Measurements from ENCODE around the gene MGMT.

MGMT gene

DNA sequence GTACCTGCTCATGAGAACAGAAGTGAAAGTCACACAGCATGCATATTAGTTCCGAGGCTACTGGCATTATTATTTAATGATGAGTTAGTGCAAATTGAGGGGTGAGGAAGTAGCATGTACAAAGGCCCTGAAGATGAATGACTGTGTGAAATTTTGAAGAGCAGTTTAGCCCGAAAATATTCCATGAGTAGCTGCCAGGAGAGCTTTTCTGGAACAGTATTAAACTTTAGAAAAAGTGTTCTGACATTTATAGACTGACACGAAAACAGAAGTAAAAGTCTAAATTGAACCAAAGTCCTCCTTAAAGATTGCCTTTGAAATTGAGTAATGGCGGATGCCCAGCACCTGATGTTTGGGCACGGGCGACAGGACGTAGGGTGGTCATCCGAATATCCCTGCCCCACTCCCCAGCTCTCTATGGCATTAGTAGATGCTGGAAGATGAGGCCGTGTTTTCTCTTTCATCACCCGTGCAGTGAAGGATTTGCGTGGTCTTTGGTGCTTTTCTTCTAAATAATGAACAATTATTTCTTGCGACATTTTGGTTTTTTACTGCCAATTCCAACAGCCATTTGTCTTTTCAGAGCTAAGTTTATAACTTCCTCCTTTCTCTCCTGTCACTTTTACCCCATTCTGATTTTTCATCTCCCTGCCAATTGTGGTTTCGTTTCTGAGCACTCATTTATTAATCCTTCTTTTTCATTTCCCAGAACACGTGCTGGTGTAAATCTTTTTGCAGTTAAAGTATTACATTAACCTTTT, 192.6 kb downstream of the MGMT start:
- no peak for DNase-seq

DNA sequence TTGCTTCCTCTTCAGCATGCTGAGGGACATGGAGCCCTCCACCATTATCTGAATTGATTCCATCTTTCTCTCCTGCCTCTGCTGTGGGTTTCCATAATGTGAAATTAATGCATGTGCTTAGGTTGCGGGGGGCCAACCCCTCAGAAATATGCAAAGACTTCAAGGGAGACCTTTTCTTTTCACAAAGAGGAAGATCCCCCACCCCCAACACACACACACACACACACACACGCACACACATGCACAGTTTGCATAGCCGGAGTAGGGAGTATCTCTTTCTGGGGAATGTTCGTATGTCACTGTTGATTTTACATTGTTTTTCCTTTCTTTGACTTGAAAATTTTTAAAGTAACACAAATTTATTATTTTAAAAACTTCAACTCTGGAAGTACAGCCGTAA, 193.5 kb downstream of the MGMT start:
- no peak for DNase-seq

DNA sequence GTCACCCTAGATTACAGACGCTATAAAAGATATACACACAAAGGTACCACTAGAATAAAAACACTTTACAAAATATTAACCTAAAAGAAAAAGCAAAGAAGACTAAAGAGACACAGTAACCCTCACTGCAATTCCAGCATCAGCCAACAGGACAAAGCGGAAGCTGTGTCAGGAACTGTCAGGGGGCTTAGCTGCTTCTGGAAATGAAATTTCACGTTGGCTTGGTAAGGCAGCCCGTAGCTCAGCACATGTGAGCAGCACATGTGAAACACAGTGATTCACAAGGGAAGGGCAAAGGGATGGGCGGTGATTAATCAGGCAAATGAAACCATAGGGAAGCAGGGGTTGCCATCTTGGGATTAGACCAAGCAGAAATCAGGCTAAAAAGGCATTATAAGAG, 195.4 kb downstream of the MGMT start:
- no peak for DNase-seq

- no peak for DNase-seq
Measured at GRCh38 chr10:129670124-129670523, 203.1 kb downstream of the MGMT start.

DNA sequence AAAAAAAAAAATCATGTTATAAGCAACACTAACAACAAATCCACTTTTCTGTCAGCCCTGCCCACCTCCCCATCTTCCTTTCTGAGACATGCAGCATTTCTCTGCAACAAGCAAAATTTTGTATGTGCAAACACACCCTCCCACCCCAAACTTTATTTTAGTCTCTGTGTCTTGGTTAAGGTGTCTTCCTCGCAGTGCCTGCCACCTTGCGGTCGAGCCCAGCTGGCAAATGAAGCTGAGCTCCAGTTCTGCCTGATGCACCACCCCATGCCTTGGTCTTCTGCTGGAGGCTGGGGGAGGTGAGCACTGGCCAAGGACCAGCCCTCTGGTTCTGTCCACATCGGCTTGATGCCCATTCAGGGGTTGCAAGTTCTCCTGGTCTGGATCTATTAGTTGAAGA, 206.3 kb downstream of the MGMT start:
- no peak for DNase-seq

GRCh38 chr10:129675027-129675769, 208.2 kb downstream of the MGMT start:
- no peak for DNase-seq

DNA sequence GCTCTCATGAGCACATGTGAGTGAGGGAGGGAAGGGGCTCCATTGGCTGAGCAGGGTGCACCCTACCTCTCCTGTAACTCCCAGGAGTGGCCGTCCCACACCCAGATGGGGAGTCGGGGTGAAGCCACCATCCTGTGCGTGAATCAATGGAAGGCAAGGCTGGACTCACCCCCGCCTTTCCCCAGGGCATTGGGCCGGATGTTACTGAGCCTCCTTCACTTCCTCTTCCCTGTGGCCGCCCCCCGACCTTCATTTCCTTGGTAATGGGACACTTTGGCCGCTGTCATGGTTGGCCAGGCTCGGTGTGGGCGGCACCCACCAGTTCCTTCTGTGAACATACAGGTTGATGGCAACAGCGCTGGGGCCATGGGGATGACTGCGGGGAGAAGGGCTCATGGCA, 209.0 kb downstream of the MGMT start:
- DNase-seq, result no peak

GRCh38 chr10:129677377-129677927, 210.4 kb downstream of the MGMT start:
- DNase-seq, result no peak

GRCh38 chr10:129678186-129678585, 211.1 kb downstream of the MGMT start:
- DNase-seq, result no peak

DNA sequence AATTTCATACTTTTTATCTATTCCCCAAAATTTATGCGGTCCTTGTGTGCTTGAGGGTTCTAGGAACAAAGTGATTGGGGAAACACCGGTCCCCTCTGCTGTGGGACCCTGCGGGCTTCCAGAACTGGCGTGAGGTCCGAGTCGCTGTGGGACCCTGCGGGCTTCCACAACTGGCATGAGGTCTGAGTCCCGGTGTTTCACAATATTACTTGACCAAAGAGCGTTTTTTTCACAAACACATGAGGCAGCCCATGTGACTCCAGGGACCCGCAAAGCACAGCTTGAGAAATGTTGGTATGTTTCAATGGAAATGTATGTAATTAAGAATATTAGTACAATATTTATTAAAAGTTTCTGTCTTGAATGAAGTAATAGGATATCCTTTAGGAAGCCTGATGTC, 212.2 kb downstream of the MGMT start:
- DNase-seq, result no peak

GRCh38 chr10:129680661-129681344, 213.8 kb downstream of the MGMT start:
- no peak for DNase-seq

GRCh38 chr10:129681856-129682255, 214.8 kb downstream of the MGMT start:
- DNase-seq, result no peak

DNA sequence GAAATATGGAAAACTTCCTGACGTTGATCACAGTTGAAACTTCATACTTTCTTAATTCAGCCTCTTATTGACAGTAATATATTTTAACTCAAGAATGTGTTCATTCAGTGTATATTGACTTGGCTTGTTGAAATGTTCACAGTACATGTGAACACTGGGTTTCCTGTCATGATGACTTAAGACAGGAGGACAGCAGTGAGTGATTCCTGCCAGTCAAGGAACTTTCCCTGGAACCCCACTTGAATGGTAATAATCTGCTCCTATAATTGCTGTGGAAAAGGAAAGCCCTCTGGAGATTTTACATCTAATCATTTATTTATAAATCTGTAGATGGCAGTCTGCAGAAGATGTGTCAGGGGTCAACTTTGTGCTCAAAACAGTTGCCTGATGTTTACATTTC, 216.5 kb downstream of the MGMT start:
- no peak for DNase-seq

GRCh38 chr10:129683920-129684319, 216.9 kb downstream of the MGMT start:
- no peak for DNase-seq

GRCh38 chr10:129685271-129685670, 218.2 kb downstream of the MGMT start:
- no peak for DNase-seq

- no peak for DNase-seq
Measured at GRCh38 chr10:129689671-129690071, 222.6 kb downstream of the MGMT start.

GRCh38 chr10:129690248-129691070, 223.4 kb downstream of the MGMT start:
- no peak for DNase-seq

GRCh38 chr10:129692695-129693094, 225.7 kb downstream of the MGMT start:
- no peak for DNase-seq

GRCh38 chr10:129693382-129693781, 226.3 kb downstream of the MGMT start:
- no peak for DNase-seq

DNA sequence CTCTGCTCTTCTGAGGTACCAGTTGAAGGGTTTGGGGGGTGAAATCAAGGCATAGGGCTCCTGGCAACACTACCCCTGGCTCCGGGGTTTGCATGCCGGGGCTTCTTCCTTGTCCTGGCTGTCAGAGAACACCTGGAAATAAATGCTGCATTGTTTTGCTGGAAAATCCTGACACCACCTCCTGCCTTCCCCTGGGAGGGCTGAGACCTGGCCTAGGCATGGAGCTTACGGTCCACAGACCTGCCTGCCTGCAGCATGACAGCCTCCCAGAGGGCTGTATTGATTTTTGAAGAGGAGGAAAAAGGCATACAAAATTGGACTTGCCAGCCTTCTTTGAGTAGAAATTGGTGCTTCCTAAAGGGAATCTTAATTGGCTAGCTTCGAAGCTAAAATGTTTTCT, 227.1 kb downstream of the MGMT start:
- DNase-seq, result no peak

DNA sequence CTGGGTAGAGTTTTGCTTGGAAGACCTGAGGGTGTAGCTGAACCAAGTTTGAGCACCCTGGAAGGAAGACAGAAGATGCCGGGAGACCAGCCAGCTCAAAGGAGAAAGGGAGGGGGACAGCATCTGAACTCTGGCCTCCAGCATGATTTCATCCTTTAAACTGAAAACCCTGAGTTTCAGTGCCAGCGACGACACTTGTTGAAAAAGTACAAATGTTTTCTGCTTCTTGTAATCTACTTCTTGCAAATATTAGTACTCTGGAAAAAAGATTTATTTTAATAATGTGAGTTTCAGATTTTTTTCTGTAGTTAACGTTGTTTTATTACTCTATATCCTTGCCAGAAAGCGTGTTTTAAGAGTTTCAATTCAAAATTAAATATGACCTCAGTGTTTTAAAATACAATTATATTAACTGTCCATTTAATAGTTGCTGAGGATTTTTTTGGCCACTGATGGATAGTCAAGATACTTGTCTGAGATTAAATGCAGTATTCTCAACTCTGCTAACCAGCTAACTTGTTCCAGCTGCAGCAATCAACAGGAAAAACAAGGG, 227.7 kb downstream of the MGMT start:
- DNase-seq, result no peak

- DNase-seq, result no peak
Measured at GRCh38 chr10:129695671-129696070, 228.6 kb downstream of the MGMT start.

Data from activated CD8-positive, alpha-beta memory T cell treated with anti-CD3 and anti-CD28 coated beads, Interleukin-2, amount 50 U/mL, for 4 hours (primary cell).